CD14-positive monocyte (primary cell): ENCODE measurements around the gene MYRF. TPM values are rescaled to one million over a fixed set of nuclear protein-coding genes. Genes with fewer than 3 reads are reported as not detected.

Experiments
- DNase-seq, 3 donors: peaks; one replicate each; pipeline ENCODE4 v3.0.0-alpha.2; 2011 to 2022
- H2AFZ ChIP-seq: 2 replicates; pipeline ENCODE4 v1.6.0; 2012; ENCODE audit warnings: mild to moderate bottlenecking, low read depth, low read length, inconsistent platforms; ENCODE audit not compliant: insufficient read depth, poor library complexity, severe bottlenecking
- H3K27ac ChIP-seq, 2 donors: 1 replicate in 1 of 2; 2 replicates in 1 of 2; pipeline ENCODE4 v1.5.1; 2012 to 2013; ENCODE audit warnings: low read length in 2 of 2, control low read depth in 1 of 2, inconsistent platforms in 1 of 2, low read depth in 1 of 2, mild to moderate bottlenecking in 1 of 2
- H3K27me3 ChIP-seq, 2 donors: one replicate each; pipeline versions ENCODE4 v1.6.0 to v1.6.1; 2011 to 2013; ENCODE audit warnings: low read length in 2 of 2; ENCODE audit not compliant: control insufficient read depth in 2 of 2, insufficient read depth in 2 of 2
- H3K36me3 ChIP-seq, 2 donors: replicated peaks in 1 of 2; 1 replicate in 1 of 2; 2 replicates in 1 of 2; pipeline versions ENCODE4 v1.5.1 to v1.6.1; 2012 to 2013; ENCODE audit warnings: low read length in 2 of 2, control low read depth in 1 of 2, inconsistent platforms in 1 of 2, mild to moderate bottlenecking in 1 of 2; ENCODE audit not compliant: insufficient read depth in 2 of 2, control insufficient read depth in 1 of 2
- H3K4me1 ChIP-seq, 2 donors: 1 replicate in 1 of 2; 2 replicates in 1 of 2; pipeline versions ENCODE4 v1.5.1 to v1.6.1; 2012 to 2013; ENCODE audit warnings: low read length in 2 of 2, control low read depth in 1 of 2, inconsistent platforms in 1 of 2, mild to moderate bottlenecking in 1 of 2, moderate library complexity in 1 of 2; ENCODE audit not compliant: insufficient read depth in 2 of 2, control insufficient read depth in 1 of 2
- H3K4me2 ChIP-seq: replicated peaks from 2 replicates; pipeline ENCODE3; 2012; ENCODE audit warnings: low read length, moderate library complexity, mild to moderate bottlenecking; ENCODE audit not compliant: poor library complexity, severe bottlenecking; ENCODE audit errors: extremely low read depth
- H3K4me3 ChIP-seq, 3 experiments: fragments of 200-600 bp in 1 of 3; sonication (generic) in 1 of 3; replicated peaks in 1 of 3; 1 replicate in 2 of 3; 2 replicates in 1 of 3; pipeline ENCODE4 v1.5.1; 2011 to 2013; ENCODE audit warnings: low read length in 3 of 3, mild to moderate bottlenecking in 3 of 3, control low read depth in 2 of 3, low read depth in 2 of 3, inconsistent platforms in 1 of 3, moderate library complexity in 1 of 3
- H3K79me2 ChIP-seq: 2 replicates; pipeline ENCODE4 v1.6.0; 2012; ENCODE audit warnings: mild to moderate bottlenecking, control low read depth, inconsistent platforms, low read length, moderate library complexity; ENCODE audit not compliant: insufficient read depth
- H3K9ac ChIP-seq: 2 replicates; pipeline ENCODE4 v1.6.0; 2017; ENCODE audit warnings: low read length, mild to moderate bottlenecking; ENCODE audit not compliant: insufficient read depth, poor library complexity, severe bottlenecking
- H3K9me3 ChIP-seq, 2 donors: replicated peaks in 1 of 2; 1 replicate in 1 of 2; 2 replicates in 1 of 2; pipeline versions ENCODE4 v1.5.1 to v1.6.1; 2012 to 2013; ENCODE audit warnings: low read length in 2 of 2, control low read depth in 1 of 2; ENCODE audit not compliant: control insufficient read depth in 1 of 2, insufficient read depth in 1 of 2
- H4K20me1 ChIP-seq: 2 replicates; pipeline ENCODE4 v1.6.0; 2012; ENCODE audit warnings: mild to moderate bottlenecking, low read length, control low read depth, moderate library complexity; ENCODE audit not compliant: insufficient read depth
- H3K27ac Mint-ChIP-seq, 7 donors: one replicate each; pipeline ENCODE4 v1.8.0; 2020; ENCODE audit warnings: mild to moderate bottlenecking in 7 of 7, mixed read lengths in 7 of 7, moderate library complexity in 6 of 7, inconsistent platforms in 2 of 7
- H3K27me3 Mint-ChIP-seq, 3 donors: one replicate each; pipeline ENCODE4 v1.8.0; 2021 to 2022; ENCODE audit warnings: low read depth in 3 of 3, mild to moderate bottlenecking in 3 of 3, mixed read lengths in 3 of 3, moderate library complexity in 3 of 3, inconsistent platforms in 1 of 3
- H3K36me3 Mint-ChIP-seq, 2 donors: one replicate each; pipeline ENCODE4 v1.8.0; 2020; ENCODE audit warnings: mixed read lengths in 2 of 2, inconsistent platforms in 1 of 2, mild to moderate bottlenecking in 1 of 2
- H3K4me1 Mint-ChIP-seq: one replicate; pipeline ENCODE4 v1.8.0; 2020; ENCODE audit warnings: mild to moderate bottlenecking, mixed read lengths
- H3K4me3 Mint-ChIP-seq, 2 donors: one replicate each; pipeline ENCODE4 v1.8.0; 2020; ENCODE audit warnings: mild to moderate bottlenecking in 2 of 2, mixed read lengths in 2 of 2, moderate library complexity in 1 of 2
- H3K9me3 Mint-ChIP-seq, 7 donors: one replicate each; pipeline ENCODE4 v1.8.0; 2020 to 2022; ENCODE audit warnings: mixed read lengths in 7 of 7, mild to moderate bottlenecking in 6 of 7, moderate library complexity in 6 of 7, inconsistent platforms in 2 of 7
- CTCF ChIP-seq: fragments of 200-600 bp; IDR thresholded peaks from one replicate; pipeline ENCODE4 v1.8.0; 2022; ENCODE audit warnings: antibody characterized with exemption, mild to moderate bottlenecking
- WGBS: methylation state at CpG from one replicate; pipeline ENCODE4 v1.1.5; 2013; ENCODE audit warnings: missing lambda C conversion rate; ENCODE audit not compliant: insufficient coverage; 5-methylcytosine and 5-hydroxymethylcytosine counted together
- intact Hi-C, 2 donors: fragments of 100-400 bp; cut with micrococcal nuclease; formaldehyde crosslinking; loops; one replicate each; pipeline versions ENCODE4 v1.15.0 to v1.15.1; 2023
- polyA plus RNA-seq, 3 donors: library from polyadenylated mRNA; depleted of rRNA in 1 of 3; unstranded in 2 of 3; stranded (reverse) in 1 of 3; fragments of 300-500 nt in 2 of 3; fragments of >200 nt in 1 of 3; fragmentation: Illumina TruSeq in 2 of 3; gene quantifications; 1 replicate in 2 of 3; 2 replicates in 1 of 3; pipeline ENCODE4 v1.2.3, GENCODE V29; 2012 to 2021

The MYRF gene
- polyA plus RNA-seq, 3 donors: 0.18 to 0.19 TPM; not detected in 1

GRCh38 chr11:61793829-61794204 lies 41.4 kb downstream of the MYRF start:
- Mint-ChIP-seq H3K4me3 (no peak overlapping the region), H3K4me1 (peaks cover 21% of the 10 kb centered on the region), H3K27me3 (no peaks in the 10 kb centered on the region), H3K9me3 (no peaks in the 10 kb centered on the region), H3K36me3 (peaks cover 21 to 26% of the 10 kb centered on the region in 2 donors), H3K27ac (peak overlapping the region in 4 of 7 donors; percentile 46 to 100 (median 86))
- Histone ChIP-seq H4K20me1 (no peaks in the 10 kb centered on the region), H3K9me3 (no peaks in the 10 kb centered on the region), H3K4me3 (no peak overlapping the region), H3K27me3 (no peaks in the 10 kb centered on the region), H2AFZ (no peak overlapping the region), H3K27ac (peak overlapping the region in 1 of 2 donors; percentile 98), H3K4me1 (peaks cover 16 to 26% of the 10 kb centered on the region in 2 donors), H3K9ac (no peak overlapping the region), H3K79me2 (peaks cover 87% of the 10 kb centered on the region), H3K4me2 (no peak overlapping the region), H3K36me3 (peaks cover 20 to 35% of the 10 kb centered on the region in 2 donors)
- no peak for TF ChIP-seq CTCF
- intact Hi-C loops: loop anchor here (2.0 to 5.0 kb wide), 2 partner anchors 23 to 328 kb away; partner anchors contain the start of genes FADS1 (in 1 of the 2) and INCENP (in 1 of the 2)
- DNase-seq: no peak
- WGBS: no CpG with 5 or more reads among the region's 3 CpGs

- peaks cover 13 to 20% of the 10 kb centered on the region in 2 donors for H3K36me3 Mint-ChIP-seq
- no peak overlapping the region for H3K9ac ChIP-seq
- WGBS: 86% methylated on average over 1 of the region's 4 CpGs
- H3K79me2 ChIP-seq: peaks cover 89% of the 10 kb centered on the region
- H3K9me3 Mint-ChIP-seq: no peaks in the 10 kb centered on the region
- H3K27ac ChIP-seq: no peak overlapping the region
- TF ChIP-seq CTCF: no peak
- peak overlapping the region in 1 of 7 donors; percentile 36 for H3K27ac Mint-ChIP-seq
- no peak overlapping the region for H3K4me3 Mint-ChIP-seq
- H2AFZ ChIP-seq: no peak overlapping the region
- peaks cover 21 to 33% of the 10 kb centered on the region in 2 donors for H3K4me1 ChIP-seq
- H4K20me1 ChIP-seq: no peaks in the 10 kb centered on the region
- peaks cover 26% of the 10 kb centered on the region for H3K4me1 Mint-ChIP-seq
- no peak for DNase-seq
- no peaks in the 10 kb centered on the region for H3K27me3 ChIP-seq
- peaks cover 13 to 27% of the 10 kb centered on the region in 2 donors for H3K36me3 ChIP-seq
- no peaks in the 10 kb centered on the region for H3K27me3 Mint-ChIP-seq
- H3K4me3 ChIP-seq: no peak overlapping the region
- no peak overlapping the region for H3K4me2 ChIP-seq
- no peaks in the 10 kb centered on the region for H3K9me3 ChIP-seq
- intact Hi-C loops: loop anchor here in 1 of 2 donors (5.0 kb wide), 1 partner anchor 328 kb away; the partner anchor contains the start of gene INCENP
Observed at GRCh38 chr11:61794579-61794978, 42.1 kb downstream of the MYRF start.
